GM10847 (cell line): Measurements from ENCODE around the gene PLLP.

ENCODE experiments used
- POLR2A ChIP-seq: IDR thresholded peaks from 2 replicates; pipeline ENCODE4 v1.6.1; 2011; ENCODE audit not compliant: insufficient read length; ENCODE audit errors: extremely low read depth

PLLP gene

DNA sequence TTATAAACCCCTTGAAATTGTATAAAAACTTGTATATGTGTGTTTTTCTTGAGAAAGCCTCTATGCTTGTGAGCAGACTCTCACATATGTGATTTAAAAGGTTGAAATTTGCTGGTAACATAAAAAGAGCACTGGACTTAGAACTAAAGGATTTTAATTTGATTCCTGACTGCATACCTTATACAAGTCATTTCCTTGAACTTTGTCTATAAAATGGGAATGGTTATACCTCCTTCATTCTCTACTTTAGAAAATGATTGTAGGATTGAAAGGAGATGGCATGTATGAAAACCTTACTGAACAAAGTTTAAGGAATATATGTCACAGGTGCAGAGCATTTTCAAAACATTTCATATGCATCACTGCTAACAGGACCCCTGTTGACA is 49.8 kb downstream of the PLLP start:
- no peak for TF ChIP-seq POLR2A

GRCh38 chr16:57233944-57234706 is 50.3 kb downstream of the PLLP start:
- no peak for TF ChIP-seq POLR2A

GRCh38 chr16:57231821-57232350 is 52.6 kb downstream of the PLLP start:
- no peak for TF ChIP-seq POLR2A

GRCh38 chr16:57229079-57229478 is 55.4 kb downstream of the PLLP start:
- no peak for TF ChIP-seq POLR2A

DNA sequence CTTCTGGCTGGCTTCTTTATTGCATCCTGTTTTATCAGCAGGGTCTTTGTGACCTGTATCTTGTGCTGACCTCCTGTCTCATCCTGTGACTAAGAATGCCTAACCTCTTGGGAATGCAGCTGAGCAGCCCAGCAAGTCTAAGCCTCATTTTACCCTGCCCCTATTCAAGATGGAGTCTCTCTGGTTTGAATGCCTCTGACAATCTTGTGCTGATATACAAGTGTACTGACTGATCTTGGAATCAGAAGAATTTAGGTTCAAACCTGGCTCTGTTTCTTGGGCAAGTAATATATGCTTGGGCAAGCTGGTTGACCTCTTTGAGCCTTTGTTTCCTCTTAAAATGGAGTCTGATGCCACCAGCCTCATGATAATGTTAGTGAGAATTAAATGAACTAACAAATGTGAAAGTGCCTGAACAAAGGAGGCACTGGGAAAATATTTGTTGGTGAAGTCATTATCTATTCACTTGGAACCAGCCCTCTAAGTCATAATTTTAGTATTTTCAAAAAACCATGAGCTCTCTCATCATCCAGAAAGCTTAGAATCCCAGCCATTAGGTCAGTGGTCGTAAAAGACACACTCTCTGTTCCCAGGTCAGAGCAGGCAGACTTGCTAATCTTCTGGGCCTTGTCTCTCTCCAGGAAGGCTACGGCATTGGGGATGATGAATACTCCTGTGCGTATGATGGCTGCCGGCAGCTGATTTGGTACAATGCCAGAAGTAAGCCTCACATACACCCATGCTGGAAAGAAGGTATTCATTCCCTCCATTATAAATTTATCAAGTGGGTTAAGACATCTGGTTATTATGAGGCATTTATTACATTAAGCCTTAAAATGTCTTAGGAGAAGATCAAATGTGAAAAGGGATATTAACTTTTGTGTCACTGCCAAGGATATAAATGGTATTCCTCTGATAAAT is 57.5 kb downstream of the PLLP start:
- TF ChIP-seq POLR2A = no peak

GRCh38 chr16:57225978-57226377 is 58.5 kb downstream of the PLLP start:
- TF ChIP-seq POLR2A = no peak

- TF ChIP-seq POLR2A = no peak
Measured at GRCh38 chr16:57224651-57225335, 59.7 kb downstream of the PLLP start.

GRCh38 chr16:57223057-57223456 is 61.4 kb downstream of the PLLP start:
- TF ChIP-seq POLR2A = no peak

- TF ChIP-seq POLR2A = no peak
Measured at GRCh38 chr16:57216968-57217367, 67.5 kb downstream of the PLLP start.

DNA sequence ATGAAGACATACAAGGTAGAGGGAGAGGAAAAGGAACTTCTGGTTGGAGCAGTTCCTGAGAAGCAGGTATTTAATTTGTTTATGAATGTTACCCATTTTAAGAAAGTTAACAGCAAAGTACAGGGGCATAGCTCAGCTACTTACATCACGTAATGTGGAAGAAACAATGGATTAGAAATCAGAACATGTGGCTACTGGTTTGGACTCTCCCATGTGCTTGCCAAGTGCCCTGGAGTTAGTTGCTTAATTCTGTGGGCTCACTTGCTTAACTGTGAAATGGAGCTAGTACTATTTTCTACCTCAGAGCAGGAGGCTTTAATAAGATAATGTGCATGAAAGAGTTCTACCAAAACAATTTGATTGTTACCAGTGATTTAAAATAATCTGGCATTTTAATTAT is 71.0 kb downstream of the PLLP start:
- TF ChIP-seq POLR2A = no peak

- no peak for TF ChIP-seq POLR2A
Measured at GRCh38 chr16:57209780-57210179, 74.7 kb downstream of the PLLP start.

DNA sequence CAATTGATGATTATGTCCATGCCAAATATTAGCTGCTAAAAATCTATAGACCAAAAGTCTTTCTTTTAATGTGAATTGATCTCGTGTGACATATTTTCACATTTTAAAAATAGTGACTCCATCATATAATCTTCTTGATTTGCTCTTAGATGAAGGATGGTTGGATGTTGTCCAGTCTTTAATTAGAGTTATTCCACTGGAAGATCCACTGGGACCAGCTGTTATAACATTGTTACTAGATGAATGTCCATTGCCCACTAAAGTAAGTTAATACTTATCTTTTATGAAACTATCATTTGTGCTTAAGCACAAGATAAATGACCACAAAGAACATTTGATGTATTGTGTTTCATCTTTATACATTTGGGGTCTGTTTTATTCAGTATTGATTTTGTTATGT is 75.5 kb downstream of the PLLP start:
- TF ChIP-seq POLR2A = no peak
